KMS-11 (cell line): ENCODE measurements around the gene MYO9A.

Source experiments
- H2AFZ ChIP-seq: fragments of 200-600 bp; sonication (generic); 2 replicates; pipeline ENCODE4 v1.6.1; 2016; ENCODE audit warnings: antibody characterized with exemption, mixed run types, low read depth
- H3K27ac ChIP-seq: fragments of 200-600 bp; sonication (generic); 2 replicates; pipeline ENCODE4 v1.6.1; 2016; ENCODE audit warnings: mild to moderate bottlenecking, mixed run types
- H3K27me3 ChIP-seq: fragments of 200-600 bp; sonication (generic); 2 replicates; pipeline ENCODE4 v1.6.1; 2017; ENCODE audit warnings: mild to moderate bottlenecking, low read depth, mixed run types, moderate library complexity; ENCODE audit not compliant: insufficient read depth
- H3K36me3 ChIP-seq: fragments of 200-600 bp; sonication (generic); 2 replicates; pipeline ENCODE4 v1.6.1; 2017; ENCODE audit warnings: mild to moderate bottlenecking, mixed run types; ENCODE audit not compliant: insufficient read depth
- H3K4me1 ChIP-seq: fragments of 200-600 bp; sonication (generic); 2 replicates; pipeline ENCODE4 v1.6.1; 2016; ENCODE audit warnings: mild to moderate bottlenecking, low read depth, mixed run types; ENCODE audit not compliant: poor library complexity, severe bottlenecking
- H3K4me2 ChIP-seq: fragments of 200-600 bp; sonication (generic); 2 replicates; pipeline ENCODE4 v1.7.0; 2016; ENCODE audit warnings: mild to moderate bottlenecking, mixed run types
- H3K4me3 ChIP-seq: fragments of 200-600 bp; sonication (generic); IDR thresholded peaks from 2 replicates; pipeline ENCODE4 v1.6.1; 2017; ENCODE audit warnings: low read depth, low read length, mixed read lengths; ENCODE audit not compliant: insufficient read depth
- H3K79me2 ChIP-seq: fragments of 200-600 bp; sonication (generic); 2 replicates; pipeline ENCODE4 v1.6.1; 2016; ENCODE audit warnings: low read depth, mixed run types; ENCODE audit not compliant: insufficient read depth
- H3K9ac ChIP-seq: fragments of 200-600 bp; sonication (generic); 2 replicates; pipeline ENCODE4 v1.6.1; 2016; ENCODE audit warnings: mild to moderate bottlenecking, mixed run types
- H4K20me1 ChIP-seq: fragments of 200-600 bp; sonication (generic); 2 replicates; pipeline ENCODE4 v1.6.1; 2016; ENCODE audit warnings: mild to moderate bottlenecking, mixed run types; ENCODE audit not compliant: insufficient read depth
- TF ChIP-seq, protein P1 (sequence below): fragments of 200-600 bp; sonication (generic); conservative IDR thresholded peaks from 2 replicates; pipeline ENCODE4 v1.6.1; 2017; ENCODE audit warnings: low read depth, mild to moderate bottlenecking, antibody characterized with exemption, low read length, moderate library complexity, mixed read lengths

MYO9A gene

DNA sequence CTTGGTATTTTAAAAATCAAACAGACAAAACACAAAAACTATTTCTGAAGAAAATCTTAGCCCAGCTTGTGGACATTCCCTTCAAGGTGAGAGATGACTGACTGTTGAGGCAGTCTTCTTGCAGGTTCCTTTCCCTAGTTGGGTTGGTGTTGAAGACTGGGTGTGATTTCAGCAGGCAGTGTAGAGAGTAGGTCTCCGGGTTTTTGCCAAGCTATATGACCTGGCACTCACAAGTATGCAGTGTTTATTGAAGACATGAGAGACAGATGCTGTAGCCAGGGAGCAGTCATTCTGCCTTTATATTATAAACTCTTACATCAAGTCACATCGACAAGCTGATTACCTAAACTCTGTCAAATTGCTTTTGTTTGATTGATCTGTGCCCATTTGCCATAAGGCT is 17.8 kb upstream of the MYO9A start:
- H4K20me1 ChIP-seq = no peaks in the 10 kb centered on the region
- H3K27ac ChIP-seq = no peak overlapping the region
- no peak overlapping the region for H2AFZ ChIP-seq
- TF ChIP-seq, protein P1, sequence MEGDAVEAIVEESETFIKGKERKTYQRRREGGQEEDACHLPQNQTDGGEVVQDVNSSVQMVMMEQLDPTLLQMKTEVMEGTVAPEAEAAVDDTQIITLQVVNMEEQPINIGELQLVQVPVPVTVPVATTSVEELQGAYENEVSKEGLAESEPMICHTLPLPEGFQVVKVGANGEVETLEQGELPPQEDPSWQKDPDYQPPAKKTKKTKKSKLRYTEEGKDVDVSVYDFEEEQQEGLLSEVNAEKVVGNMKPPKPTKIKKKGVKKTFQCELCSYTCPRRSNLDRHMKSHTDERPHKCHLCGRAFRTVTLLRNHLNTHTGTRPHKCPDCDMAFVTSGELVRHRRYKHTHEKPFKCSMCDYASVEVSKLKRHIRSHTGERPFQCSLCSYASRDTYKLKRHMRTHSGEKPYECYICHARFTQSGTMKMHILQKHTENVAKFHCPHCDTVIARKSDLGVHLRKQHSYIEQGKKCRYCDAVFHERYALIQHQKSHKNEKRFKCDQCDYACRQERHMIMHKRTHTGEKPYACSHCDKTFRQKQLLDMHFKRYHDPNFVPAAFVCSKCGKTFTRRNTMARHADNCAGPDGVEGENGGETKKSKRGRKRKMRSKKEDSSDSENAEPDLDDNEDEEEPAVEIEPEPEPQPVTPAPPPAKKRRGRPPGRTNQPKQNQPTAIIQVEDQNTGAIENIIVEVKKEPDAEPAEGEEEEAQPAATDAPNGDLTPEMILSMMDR = no peak
- no peak overlapping the region for H3K4me3 ChIP-seq
- no peaks in the 10 kb centered on the region for H3K79me2 ChIP-seq
- H3K9ac ChIP-seq = no peak overlapping the region
- H3K36me3 ChIP-seq = no peaks in the 10 kb centered on the region
- no peaks in the 10 kb centered on the region; the same call in 1 of the 2 replicates for H3K27me3 ChIP-seq
- H3K4me1 ChIP-seq = peaks cover 2% of the 10 kb centered on the region
- no peak overlapping the region for H3K4me2 ChIP-seq

DNA sequence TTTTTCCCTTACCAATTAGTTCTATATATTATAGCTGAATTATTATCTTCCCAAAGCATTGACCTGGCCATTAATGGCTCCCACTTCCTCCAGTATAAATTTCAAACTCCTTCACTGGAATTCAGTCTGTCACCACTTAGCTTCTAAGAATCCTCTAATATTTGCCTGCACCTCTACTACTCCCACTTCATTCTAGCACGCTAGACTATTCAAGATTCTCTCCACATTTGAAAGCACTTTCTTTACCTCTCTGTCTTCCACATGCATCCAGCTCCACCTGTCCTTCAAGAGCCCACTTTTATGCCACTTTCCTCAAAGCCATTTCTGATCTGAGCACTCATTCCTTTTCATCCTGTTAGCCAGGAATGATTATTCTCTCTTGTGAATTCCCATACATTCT is 15.3 kb upstream of the MYO9A start:
- Histone ChIP-seq H3K4me1 (no peaks in the 10 kb centered on the region), H3K36me3 (no peaks in the 10 kb centered on the region), H4K20me1 (no peaks in the 10 kb centered on the region), H3K4me2 (no peak overlapping the region), H3K4me3 (no peak overlapping the region), H3K27ac (no peak overlapping the region), H2AFZ (no peak overlapping the region), H3K27me3 (no peaks in the 10 kb centered on the region), H3K9ac (no peak overlapping the region), H3K79me2 (no peaks in the 10 kb centered on the region)
- TF ChIP-seq, protein P1 = no peak

DNA sequence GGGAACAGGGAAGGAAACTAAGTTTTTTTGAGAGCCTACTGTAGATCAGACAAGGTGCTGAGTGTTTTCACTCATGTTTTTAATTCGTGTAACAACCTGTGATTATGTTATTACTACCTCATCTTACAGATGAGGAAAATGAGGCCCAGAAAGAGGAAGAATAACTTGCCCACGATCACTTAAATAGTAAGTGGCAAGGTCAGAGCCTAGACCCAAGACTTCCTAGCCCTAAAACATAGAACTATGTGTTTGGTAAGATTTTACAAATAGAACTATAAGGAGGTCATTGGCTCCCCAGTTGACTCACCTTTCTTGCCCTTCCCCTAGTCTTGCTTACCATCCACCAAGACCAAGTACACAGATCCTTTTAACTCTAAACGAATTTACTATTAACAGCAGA is 14.0 kb upstream of the MYO9A start:
- H3K4me2 ChIP-seq = no peak overlapping the region

DNA sequence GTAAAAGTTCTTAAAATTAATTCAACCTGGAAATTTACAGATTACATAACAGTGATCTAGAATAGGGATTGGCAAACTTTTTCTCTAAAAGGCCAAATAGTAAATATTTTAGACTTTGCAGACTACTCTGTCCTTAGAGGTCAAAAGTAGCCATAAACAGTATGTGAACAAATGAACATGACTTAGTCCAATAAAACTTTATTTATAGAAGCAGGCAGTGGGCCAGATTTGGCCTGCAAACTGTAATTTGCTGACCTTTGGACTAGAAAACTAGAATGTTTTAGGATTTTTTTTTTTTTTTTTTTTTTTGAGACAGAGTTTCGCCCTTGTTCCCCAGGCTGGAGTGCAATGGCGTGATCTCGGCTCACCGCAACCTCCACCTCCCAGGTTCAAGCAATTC is 12.3 kb upstream of the MYO9A start:
- Histone ChIP-seq H2AFZ (no peak overlapping the region), H3K27me3 (no peaks in the 10 kb centered on the region), H3K27ac (no peak overlapping the region), H3K9ac (no peak overlapping the region), H3K4me2 (no peak overlapping the region), H3K79me2 (no peaks in the 10 kb centered on the region), H3K36me3 (no peaks in the 10 kb centered on the region), H3K4me3 (no peak overlapping the region), H3K4me1 (no peaks in the 10 kb centered on the region), H4K20me1 (no peaks in the 10 kb centered on the region)
- TF ChIP-seq, protein P1 = no peak

More for the DNA sequence above, 14.0 kb upstream of the MYO9A start:
- no peak overlapping the region for H3K4me3 ChIP-seq
- H4K20me1 ChIP-seq = no peaks in the 10 kb centered on the region
- H3K79me2 ChIP-seq = no peaks in the 10 kb centered on the region
- H3K36me3 ChIP-seq = no peaks in the 10 kb centered on the region
- H2AFZ ChIP-seq = no peak overlapping the region
- H3K27me3 ChIP-seq = no peaks in the 10 kb centered on the region
- TF ChIP-seq, protein P1 = no peak
- H3K9ac ChIP-seq = no peak overlapping the region
- no peaks in the 10 kb centered on the region for H3K4me1 ChIP-seq
- no peak overlapping the region for H3K27ac ChIP-seq
